ENCODE results near the gene ELMOD1.
"Not testable (repeated sequence)": the region's sequence is repeated elsewhere in the genome, so short reads cannot be mapped to it uniquely, and the experiment has no call there.

Gene ELMOD1

DNA sequence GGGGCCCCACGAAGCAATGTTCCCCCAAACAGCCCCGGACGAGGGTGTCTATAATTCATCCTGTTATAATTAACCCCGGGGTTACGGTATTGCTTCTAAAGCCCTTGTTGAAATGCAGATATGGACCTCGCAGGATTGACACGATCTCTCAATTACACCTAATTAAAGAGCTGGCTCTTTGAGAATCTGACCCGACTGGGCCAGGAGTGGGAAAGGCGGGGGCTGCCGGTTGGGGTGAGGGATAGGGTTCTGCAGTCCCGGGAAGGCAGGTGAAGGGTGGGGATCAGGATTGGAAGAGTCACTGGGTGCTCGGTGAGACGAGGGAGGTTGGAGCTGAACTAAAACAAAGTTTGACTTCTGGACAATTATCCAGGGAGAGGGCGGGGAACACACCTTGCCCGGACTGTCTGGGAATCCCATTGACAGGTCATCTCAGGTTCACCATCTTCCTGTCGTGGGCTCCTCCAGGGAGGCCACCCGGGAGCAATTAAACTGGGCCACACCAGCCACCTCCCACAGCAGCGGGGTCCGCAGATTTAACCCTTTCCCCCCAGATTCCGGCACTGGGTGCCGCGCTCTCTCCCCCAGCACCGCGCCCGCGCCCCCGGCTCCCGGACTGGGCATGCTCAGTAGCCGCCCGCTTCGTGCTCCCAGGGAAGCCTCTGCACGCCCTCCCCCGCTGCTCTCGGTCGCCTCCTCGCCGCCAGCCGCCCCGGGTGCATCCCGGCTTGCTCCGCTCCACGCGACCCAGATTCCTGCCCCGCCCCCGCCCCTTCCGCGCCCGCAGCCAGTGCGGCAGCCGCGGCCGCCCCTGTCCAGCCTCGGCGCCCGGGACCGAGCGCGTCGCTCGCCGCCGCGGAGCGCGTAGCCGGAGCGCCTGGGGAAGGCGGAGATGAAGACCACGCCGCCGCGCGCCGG is at the start of gene ELMOD1:
TSS of gene ELMOD1 (plus strand) at position 688 of the 918 bp plus-strand sequence. CDS start 27,043 bp downstream, outside the sequence.
- DNase-seq, result peak; percentile 34

DNA sequence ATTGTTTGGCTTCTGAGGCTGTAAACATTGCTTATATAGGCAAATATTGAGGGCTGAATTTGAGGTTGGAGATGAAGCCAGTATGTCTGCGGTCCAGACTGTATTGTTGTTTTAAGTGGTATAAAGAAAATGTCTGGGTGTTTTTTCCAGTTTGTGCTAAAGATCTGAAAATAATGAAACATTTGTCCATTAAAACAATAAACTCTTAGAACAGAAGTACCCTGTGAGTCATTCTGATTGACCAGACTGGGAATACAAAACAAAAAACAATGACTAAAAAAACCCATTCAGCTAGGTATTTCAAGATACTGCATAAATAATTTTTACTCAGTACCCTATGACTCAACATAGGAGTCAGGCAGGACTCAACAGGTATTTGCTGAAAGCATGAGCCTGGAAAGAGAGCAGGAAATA is 45.8 kb upstream of the ELMOD1 start:
- no peak for DNase-seq

DNA sequence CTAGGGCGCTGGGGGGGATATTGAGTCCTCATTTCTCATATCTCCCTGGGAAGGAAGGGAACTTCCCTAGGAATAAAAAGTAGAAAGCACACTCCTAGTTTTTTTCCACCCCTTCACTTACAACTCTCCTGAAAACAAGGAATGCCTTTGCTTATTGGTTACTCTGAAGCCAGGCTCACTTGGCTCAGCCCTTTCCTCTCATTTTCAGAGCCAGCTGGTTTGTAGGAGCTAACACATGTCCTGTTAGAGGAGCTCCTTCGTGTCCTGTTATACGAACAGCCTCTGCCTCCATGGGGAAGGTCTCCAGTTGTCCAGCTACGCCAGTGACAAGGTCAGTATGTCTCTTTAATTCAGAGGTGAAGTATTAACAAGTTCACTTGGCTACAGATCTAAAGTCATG is 43.0 kb upstream of the ELMOD1 start:
- DNase-seq, result no peak

DNA sequence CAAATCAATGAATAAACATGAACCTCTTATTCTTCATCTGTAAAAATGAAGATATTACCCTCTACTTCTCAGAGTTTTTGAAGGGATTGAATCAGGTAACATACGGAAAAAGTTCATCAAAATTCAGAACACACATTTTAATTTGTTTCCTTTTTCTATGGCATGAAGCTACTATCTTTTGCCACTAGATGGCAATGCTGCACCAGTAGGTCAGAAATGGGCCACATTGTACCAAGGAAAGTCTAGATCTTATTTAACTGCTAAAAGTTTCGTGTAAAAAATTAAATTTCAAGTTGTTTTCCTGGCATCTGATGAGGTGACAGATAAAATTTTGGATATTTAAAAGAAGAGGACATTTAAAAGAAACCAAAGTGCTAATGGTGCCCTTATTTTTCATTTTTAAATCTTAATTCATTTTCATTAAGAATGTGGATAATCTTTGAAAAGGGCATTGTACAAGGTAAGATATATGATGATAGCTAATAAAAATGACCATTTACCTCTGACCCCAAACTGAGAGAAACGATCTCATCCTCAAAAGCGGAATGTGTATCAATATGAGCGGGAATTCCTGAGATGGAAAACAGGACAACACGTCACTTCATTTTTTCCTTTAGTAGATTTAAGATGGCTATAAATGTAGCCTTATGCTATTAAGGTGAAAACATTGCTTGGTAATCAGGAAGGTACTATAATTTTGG is 41.5 kb upstream of the ELMOD1 start:
- DNase-seq, result peak; percentile 56

DNA sequence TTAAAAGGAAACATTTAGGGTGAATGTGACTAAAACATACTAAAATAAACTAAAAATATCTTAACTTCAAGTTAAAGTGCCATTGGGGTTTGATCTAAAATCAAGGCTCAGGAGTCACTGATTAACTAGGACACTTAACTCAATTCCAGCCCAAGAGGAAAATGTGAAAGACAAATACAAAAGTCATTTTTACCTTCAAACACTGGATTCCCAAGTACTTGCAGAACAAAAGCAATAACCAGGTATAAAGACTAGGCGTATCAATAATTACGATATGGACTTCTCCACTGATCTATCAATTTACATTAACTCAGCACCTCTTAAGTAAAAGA is 41.0 kb upstream of the ELMOD1 start:
- DNase-seq, result no peak

DNA sequence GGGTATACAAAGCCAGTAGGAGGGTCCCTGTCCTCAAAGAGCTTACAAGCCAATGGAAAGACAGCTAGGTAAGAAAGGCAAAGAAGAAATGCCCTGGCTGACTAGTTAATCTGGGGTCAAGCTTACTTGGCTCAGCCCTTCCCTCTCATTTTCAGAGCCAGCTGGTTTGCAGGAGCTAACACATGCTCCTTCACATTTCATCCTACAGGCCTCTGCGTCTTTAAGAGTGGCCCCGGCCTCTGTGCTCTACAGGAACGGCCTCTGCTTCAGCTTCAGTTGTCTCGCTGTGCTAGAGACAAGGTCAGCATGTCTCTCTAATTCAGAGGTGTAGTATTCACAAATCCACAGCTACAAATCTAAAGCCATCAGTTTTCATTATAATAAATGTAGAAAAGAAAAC is 40.6 kb upstream of the ELMOD1 start:
- no peak for DNase-seq

DNA sequence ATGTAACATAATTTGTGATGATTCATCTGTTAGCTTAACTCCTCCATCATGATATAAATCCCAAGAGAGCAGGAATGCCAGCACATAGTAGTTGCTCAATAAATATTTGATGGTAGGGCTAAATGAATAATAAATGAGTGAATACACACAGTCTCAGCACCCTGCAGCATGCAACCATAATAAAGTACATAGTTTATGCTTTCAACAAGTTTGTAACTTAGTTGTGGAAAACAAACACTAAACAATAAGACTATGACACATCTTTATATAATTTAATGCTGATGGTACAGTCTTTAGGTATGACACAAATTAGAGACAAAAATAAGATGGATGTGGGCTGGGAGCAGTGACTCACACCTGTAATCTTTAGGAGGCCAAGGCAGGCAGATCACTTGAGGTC is 29.3 kb upstream of the ELMOD1 start:
- no peak for DNase-seq

DNA sequence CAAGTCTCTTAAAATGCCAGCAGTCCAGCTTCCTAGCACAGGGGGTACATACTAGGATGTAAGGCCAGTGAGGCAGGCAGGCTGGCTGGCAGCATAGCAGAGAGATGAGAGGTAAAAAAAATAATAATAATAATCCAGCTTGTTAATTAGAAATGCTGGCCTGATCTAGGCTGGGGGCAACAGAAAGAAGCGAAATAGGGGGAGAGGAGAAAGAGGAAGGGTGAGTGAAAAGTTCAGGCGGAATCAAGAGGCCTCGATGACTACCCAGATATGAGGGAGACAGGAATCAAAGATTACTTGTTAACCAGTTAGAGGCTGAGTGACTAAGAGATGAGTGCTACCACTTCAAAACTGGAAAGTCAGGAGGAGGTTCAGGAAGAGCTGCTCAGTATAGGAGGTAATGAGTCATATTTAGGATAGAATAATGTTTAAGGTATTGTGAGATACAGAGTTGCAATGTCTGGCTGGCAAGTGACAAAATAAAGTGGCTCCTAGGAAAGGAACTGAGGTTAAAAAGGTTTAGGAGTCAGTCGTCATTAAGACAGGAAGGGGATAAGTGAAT is 28.2 kb upstream of the ELMOD1 start:
- DNase-seq, result no peak

DNA sequence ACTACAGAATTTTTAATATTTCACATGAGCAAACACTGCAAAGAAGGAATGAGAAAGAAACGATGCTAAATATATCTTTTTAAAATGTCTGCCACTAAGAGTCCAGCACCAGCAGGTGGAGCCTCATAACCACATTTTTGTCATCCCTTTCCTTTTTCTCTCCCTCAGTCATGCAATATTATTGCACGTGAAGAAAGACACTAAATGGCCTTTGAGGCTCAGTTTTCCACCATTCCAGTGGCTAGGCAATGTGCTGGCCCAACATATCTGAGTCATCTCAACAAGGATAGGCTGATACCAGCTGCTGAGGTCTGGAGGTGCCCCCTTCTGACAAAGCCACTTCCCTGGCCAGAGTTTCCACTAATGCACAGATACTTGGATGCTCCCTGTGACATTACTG is 27.2 kb upstream of the ELMOD1 start:
- DNase-seq, result peak; percentile 49

DNA sequence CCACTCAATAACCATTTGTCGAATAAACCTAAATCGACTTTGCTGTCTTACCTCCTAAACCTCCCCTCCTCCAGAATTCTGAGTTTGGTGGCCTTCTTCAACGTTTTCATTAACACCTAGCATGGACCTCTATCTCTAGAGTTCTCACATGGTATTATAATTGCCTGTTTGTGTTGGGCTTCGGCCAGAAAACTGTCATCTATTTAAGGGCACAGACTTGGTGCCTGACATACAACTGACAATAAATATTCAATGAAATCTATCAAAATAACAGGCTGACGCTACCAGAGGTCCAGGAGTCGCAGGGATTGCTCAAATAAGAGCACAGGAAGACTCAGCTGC is 26.1 kb upstream of the ELMOD1 start:
- DNase-seq, result no peak

DNA sequence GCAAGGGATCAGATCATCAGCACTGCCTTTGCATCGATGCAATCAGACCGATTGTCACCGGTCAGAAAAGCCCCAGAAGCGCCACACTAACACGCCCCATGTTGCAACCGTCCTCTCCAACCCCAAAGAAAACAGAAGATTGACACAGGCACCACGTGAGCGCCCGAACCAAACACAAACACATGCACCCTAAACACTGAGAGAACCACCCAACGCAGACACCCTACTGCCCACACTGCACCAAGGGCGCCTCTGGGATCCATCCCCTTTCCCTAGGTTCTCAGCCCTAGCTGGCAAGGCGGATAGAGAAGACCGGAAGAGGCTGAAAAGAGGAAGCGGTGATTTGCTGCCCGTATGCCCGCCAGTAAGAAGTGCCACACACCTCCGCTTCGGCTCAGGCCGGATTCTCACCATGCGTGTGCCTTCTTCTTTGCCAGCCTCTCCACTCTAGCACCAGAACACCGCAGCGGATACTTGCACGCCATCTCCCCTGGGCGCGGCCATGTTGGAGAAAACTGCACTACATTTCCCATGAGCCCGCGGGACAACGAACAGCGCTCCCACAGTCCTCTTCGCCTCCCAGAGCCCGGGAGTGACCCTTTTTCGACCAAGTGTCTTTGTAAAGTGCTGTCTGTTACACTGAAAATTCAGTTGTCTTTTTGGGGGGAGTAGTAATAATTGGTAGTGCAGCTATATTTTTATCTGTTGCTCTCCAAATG is 25.6 kb upstream of the ELMOD1 start, which contains the start of gene ALKBH8:
TSS of gene ALKBH8 (minus strand) at position 517 of the 719 bp plus-strand sequence. CDS start 4,842 bp downstream, outside the sequence.
- peak; percentile 83 for DNase-seq

DNA sequence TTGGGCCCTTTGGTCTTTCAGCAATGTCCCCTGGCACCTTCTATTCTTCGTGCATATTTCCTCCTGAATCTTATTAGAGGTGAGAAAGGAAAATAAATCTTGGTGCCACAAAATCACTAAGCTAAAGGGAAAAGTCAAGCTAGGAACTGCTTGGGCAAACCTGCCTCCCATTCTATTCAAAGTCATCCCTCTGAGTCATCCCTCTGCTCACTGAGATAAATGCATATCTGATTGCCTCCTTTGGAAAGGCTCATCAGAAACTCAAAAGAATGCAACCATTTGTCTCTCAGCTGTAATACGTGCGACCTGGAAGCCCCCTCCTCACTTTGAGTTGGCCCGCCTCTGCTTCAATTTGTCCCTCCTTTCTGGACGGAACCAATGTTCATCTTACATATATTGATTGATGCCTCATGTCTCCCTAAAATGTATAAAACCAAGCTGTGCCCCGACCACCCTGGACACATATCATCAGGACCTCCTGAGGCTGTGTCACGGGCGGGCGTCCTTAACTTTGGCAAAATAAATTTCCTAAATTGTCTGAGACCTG is 24.9 kb upstream of the ELMOD1 start:
- DNase-seq, result not testable (repeated sequence)

DNA sequence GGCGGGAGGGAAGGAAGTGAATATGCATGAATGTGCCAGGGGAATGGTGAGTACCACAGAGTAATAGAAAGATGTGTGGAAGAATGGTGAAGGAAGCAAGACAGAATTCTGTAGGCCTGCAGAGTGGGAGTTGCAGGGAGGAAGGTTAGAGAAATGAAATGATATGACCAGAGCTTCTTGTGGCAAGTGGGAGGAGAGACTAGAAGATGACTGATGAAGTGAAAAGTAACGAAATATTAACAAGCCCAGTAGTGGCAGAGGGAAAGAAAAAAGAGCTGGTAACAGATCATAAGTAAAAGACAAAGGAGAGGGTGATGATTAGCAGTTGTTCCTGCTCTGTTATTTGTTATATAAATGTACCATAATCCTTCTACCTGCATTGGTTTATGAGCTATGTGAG is 24.4 kb upstream of the ELMOD1 start:
- DNase-seq, result no peak

DNA sequence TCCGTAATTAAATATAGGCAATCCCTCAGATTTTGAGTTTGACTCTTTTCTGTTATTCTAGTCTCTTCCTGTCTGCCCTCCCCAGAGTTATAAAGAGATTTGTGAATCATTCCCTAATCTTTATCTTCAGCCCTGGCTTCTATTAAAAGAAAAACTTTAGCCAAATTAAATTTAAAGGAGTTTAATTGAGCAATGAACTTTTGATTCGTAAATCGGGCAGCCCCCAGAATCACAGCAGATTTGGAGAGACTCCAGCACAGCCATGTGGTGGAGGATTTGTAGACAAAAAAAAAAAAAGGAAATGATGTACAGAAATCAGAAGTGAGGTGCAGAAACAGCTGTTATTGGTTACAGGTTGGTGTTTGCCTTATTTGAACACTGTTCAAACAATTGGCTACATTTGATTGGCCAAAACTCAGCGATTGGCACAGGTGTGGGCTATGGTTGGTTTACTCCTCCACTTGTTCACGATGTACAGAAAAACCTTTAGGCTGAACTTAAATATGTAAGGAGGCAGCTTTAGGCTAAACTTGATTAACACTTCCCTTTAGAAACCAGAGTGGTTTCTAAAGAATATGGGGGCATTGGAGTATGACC is 23.1 kb upstream of the ELMOD1 start:
- DNase-seq, result no peak

DNA sequence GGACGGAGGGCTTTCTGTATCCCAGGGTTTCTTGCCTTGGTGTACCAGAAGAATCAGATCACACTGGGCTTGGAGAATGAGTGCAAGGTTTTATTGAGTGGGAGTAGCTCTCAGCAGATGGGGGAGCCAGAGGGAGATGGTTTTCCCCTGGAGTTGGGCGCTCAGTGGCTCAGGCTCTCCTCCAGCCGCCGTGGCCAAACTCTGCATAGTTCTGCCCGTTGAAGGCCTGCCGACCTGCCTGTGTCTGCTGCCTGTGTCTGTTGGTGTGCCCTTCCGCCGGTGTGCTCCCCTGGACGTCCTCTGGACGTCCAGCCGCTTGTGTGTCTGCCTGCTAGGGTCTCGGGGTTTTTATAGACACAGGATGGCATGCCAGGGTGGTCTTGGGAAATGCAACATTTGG is 20.9 kb upstream of the ELMOD1 start:
- no peak for DNase-seq

DNA sequence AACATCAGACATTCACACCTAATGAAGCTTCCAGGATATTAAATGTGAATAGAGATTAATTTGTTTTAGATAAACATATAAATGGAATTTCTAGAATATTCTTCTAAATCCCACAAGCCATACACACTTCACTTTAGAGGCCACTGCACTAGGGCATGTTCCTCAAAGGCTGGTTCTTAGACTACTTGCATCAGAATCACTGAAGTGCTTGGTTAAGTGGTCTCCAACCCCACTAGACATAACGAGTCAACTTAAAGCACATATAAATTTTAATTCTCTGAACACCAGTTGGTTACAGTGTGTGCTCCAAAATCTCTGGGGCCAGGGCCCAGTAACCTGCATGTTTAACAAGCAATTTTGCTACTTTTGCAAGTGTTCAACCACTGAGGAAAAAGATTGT is 17.5 kb upstream of the ELMOD1 start:
- no peak for DNase-seq

DNA sequence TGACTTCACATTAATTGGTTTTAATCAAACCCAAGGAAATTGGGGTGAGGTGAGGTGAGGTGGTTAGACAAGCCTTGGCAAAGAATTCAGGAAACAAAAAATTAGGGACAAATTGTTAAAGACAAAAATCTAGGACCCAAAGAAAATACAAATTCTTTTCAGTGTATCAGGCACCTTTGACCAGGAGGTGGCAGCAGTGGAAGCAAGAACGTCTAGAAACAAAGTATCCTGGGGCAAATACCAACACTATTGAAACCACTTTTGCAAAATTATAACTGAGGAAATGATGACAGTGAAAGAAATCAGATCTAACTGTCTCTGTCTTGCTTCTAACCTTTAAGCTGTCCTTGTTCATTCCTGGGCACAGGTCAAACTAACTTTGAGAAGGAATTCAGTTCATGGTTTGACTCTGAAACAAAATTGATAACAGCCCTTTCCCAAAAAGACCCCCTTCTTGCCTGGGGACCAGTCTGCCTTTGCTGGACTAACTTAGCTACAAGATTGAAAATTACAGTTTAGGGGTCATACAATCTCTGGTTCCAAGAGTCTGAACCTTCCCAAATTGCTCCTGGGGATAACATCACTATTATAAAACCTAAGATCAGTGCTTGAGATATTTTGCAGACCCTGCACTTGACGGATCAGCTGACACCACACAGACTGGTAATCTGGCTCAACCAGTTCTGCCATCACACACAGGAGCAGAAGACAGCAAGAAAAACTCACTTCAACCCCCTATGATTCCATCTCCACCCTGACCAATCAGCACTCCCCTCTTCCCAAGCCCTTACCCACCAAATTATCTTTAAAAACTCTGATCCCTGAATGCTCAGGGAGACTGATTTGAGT is 14.2 kb upstream of the ELMOD1 start:
- peak; percentile 56 for DNase-seq

DNA sequence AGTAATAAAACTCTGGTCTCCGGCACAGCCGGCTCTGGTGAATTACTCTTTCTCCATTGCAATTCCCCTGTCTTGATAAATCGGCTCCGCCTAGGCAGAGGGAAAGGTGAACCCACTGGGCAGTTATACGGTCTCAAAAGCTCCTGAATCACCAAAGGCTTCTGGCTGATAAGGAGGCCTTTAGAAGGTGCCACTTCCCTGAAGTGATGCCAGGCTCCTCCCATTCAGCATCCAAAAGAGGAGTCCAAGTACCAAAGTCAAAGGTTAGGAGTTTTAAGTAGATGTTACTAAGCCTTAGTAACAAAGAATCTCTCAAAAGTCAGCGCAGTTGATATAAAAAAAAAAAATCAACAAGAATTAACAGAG is 13.6 kb upstream of the ELMOD1 start:
- no peak for DNase-seq

DNA sequence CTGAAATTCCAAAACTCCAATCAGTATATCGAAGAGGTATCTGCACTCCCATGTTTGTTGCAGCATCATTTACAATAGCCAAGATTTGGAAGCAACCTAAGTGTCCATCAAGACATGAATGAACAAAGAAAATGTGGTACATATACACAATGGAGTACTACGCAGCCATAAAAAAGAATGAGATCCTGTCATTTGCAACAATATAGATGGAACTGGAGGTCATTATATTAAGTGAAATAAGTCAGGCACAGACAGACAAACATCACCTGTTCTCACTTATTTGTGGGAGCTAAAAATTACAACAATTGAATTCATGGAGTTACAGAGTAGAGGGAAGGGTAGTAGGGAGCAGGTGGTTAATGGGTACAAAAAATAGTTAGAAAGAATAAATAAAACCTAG is 11.8 kb upstream of the ELMOD1 start:
- DNase-seq, result not testable (repeated sequence)

DNA sequence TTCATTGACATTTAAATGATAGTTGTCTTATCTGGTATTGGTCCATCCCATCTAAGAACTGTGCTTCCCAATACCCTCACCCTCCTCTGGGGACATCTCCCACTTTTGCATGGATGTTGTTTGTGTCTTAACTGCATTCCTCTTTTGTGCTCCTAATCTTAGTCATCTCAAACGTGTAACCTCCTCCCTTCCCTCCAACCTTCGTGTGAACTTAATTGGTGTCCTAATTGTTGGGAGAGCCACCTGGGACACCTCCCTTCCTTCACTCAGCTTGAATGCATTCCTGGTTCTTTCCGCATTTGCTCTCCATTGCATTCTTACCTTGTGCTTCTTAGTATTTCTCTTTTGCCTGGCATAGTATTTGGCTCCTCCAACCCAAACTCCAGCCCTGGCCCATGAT is 9.8 kb upstream of the ELMOD1 start:
- no peak for DNase-seq

DNA sequence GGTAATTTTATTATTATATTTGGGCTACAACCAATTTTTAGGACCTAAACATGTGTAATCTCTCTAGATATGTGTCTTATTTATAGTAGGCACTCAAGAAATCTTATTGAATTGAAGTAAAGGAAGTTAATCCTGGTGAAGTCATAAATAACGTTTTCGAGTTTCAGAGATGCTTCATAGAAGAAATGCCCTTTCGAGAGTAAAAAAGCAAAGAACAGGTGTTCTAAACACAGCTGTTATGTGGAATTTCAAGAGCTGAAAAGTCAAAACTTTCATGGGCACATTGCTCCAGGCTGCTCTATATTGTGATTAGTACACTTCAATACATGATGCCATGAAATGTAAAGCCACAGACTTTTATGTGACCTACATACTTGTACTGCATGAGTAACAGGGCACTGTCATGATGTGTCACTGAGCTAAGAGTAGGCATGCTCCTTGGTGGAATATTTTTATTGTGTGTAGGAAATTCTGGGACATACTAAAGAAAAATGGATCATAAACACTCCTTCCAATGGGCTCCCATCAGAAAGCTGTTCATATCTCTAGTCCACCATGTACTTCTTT is 7.2 kb upstream of the ELMOD1 start:
- DNase-seq, result no peak

All from CD4-positive, alpha-beta T cell treated with Interleukin-10 for 1 hour (primary cell).